ENCODE data around the gene TSG101.
A peak's percentile ranks its signal among the peaks of the same experiment; 100 is the strongest.

The TSG101 gene

DNA sequence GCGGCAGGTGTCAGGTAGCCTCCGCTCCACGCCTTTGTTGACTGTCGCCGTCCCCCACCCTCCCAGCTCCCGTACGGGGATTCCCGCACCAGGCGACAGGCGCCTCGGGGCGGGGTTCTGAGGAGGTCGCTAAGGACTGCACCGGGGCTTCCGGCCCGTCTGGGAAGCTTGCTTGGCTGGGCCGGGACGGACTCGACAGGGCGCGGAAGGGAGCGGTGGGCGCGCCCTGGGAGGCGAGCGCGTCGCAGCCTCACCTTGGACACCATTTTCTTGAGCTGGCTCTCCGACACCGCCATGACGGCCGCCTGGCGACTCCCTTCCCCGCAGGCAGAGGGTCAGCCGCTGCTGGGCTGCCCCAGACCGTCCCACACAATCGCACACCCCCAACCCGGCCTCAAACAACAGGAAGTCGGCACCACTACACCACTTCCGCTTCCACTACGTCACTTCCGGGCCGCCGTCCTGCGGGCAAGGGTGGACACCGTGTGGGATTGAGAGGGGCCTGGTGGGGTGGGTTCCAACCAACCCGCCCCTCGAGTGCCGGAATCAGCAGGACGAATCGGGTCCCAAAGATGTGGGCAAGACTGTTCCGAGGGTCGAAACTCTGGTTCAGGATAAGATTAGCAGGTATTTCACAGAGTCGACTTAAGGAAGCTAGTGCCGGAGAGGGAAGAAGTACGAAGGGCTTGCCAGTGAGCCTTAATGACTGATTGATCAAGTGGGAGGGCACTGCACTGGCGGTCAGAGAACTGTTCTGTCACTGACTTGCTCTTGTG, at the start of gene TSG101:
Gene TSG101 (minus strand): TSS at position 422 of the 776 bp plus-strand sequence. CDS start 126 bp downstream, at position 296.
- DNase-seq: peak; percentile 91

- no peak for DNase-seq
Measured at GRCh38 chr11:18575361-18575760, 48.6 kb upstream of the TSG101 start.

DNA sequence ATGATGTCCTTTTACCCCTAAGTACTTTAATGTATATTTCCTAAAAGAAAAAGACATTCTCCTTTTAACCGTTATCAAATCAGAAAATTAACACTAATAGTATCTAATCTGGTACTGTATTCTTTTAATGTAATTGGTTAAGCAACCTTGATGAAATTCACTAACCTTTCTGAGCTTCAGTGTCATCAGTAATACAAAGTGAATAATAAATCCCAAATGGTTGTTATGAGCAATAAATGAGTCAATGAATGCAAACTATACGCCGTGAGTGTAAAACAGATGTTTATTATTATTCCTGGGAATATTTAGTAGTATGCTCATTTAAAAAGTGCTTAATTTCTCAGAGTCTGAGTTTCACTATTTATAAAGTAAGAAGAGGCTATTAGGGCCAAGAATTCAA, 40.3 kb upstream of the TSG101 start:
- DNase-seq: no peak

GRCh38 chr11:18566406-18566805, 39.7 kb upstream of the TSG101 start:
- no peak for DNase-seq

GRCh38 chr11:18564149-18564548, 37.4 kb upstream of the TSG101 start:
- DNase-seq: no peak

GRCh38 chr11:18563090-18563730, 36.5 kb upstream of the TSG101 start:
- no peak for DNase-seq

DNA sequence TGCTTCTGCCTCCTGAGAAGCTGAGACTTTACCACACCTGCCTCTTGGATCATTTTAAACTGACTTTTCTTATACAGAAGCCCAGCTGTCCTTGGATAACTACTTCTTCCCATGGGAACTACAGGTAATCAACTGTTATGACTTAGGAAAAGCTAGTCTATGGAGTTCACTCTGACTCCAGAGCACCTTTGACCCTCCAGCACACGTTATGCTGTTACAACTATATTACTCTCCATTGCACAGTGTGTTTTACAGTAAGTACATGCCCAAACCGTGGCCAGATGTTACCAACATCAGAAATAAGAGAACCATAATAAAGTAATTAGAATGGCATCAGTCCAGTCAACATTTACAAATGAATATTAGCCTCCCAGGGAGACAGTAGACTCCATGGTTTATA, 21.3 kb upstream of the TSG101 start:
- no peak for DNase-seq

- DNase-seq: no peak
Measured at GRCh38 chr11:18540207-18541009, 13.7 kb upstream of the TSG101 start.

- no peak for DNase-seq
Measured at GRCh38 chr11:18536209-18536608, 9.5 kb upstream of the TSG101 start.

GRCh38 chr11:18534245-18534644, 7.5 kb upstream of the TSG101 start:
- DNase-seq: no peak

DNA sequence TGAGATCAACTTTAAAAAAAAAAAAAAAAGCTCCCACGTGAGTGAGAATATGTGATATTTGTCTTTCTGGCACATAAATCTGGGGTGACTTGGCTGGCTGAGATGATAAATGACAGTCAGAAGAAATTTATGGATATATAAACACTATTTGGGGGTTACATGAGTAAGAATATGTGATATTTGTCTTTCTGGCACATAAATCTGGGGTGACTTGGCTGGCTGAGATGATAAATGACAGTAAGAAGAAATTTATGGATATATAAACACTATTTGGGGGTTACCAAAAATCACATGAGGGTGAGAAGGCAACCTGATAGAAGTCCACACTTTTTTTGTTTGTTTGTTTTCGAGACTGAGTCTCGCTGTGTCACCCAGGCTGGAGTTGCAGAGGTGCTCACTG, 6.6 kb upstream of the TSG101 start:
- DNase-seq: no peak

GRCh38 chr11:18527512-18527911, 770 bp upstream of the TSG101 start:
- DNase-seq: no peak

DNA sequence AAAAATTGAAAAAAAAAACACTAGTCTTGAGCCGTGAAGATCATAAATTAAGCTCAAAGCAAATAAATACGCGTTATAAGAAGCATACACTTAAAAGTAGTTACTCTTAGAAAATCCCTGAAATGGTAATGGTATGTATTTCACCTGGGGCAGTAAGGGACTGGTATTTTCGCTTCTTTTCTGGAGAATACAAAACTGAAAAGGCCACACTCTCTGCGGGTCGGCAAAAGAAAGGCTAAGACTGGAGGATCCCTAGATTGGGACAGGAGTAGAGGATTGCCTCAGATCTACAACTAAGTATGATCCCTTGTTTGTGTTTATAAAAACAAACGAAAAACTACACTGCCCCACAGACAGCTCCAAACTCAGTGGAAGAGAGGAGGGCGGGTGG, 617 bp downstream of the TSG101 start:
- no peak for DNase-seq

GRCh38 chr11:18524248-18524647, 2.5 kb downstream of the TSG101 start:
- DNase-seq: no peak

GRCh38 chr11:18523084-18523483, 3.7 kb downstream of the TSG101 start:
- no peak for DNase-seq

- no peak for DNase-seq
Measured at GRCh38 chr11:18522388-18522787, 4.4 kb downstream of the TSG101 start.

DNA sequence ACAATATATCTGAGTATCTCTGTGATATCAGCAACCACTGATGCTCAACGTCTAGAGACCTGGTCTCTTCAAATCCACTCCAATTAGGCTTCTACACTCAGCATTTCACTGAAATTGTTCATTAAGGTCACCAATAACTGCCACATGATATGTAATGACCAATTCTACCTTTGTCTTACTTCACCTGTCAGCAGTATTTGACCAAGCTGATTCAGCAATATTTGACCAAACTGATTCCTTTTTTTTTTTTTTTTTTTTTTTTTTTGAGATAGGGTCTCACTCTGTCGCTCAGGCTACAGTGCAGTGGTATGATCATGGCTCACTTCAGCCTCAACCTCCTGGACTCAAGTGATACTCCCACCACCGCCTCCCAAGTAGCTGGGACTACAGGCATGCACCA, 5.6 kb downstream of the TSG101 start:
- DNase-seq: no peak

- no peak for DNase-seq
Measured at GRCh38 chr11:18502352-18502751, 24.4 kb downstream of the TSG101 start.

DNA sequence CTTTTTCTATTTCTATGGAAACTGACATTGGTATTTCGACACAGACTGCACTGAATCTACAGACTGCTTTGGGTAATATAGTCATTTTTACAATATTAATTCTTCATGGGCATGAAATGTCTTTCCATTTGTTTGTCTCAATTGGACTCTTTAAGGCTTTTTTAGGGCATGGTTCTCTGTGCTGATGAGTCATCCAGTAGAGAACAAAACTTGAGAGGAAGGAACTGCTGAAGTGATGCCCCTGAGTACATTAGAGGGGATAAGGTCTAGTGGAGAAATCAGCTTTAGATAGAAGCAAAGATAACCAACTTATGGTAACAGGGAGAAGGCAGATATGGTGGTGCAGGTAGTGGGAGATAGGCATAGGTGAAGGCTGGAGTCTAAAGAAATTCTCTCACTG, 25.1 kb downstream of the TSG101 start:
- DNase-seq: no peak

GRCh38 chr11:18498039-18498438, 28.7 kb downstream of the TSG101 start:
- no peak for DNase-seq

DNA sequence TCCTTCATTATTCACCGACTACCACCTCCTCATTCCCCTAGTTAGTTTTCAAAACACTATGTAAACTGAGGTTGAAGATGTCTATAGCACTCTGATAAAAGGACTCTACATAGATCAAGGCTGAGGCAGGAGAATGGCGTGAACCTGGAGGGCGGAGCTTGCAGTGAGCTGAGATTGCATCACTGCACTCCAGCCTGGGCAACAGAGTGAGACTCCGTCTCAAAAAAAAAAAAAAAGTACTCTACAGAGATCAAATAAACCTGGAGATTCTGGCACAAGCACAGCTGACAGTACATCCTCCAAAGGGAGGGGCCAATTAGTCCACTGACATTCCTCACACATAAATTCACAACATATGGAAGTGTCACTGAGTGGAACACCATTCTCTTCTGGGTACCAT, 31.0 kb downstream of the TSG101 start:
- no peak for DNase-seq

GRCh38 chr11:18495271-18495670, 31.5 kb downstream of the TSG101 start:
- no peak for DNase-seq

DNA sequence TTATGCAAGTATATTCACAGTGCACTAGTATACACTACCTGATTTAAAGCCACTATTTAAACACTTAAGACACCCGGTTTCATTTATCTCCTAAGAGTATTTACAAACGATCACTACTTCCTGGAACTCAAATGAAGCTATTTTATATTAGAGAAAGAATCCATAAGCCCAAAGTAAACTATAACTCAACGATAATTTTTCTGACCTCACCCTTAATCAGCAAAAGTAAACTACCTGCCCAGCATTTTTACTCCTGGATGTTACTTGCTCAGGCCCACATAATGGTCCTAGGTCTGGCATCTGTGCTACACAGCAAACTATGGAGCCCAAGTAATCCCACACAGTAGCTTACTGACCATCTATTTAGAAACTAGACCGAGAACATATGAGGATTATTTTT, 33.4 kb downstream of the TSG101 start:
- DNase-seq: no peak

- DNase-seq: no peak
Measured at GRCh38 chr11:18492888-18493287, 33.9 kb downstream of the TSG101 start.

Data from stimulated activated CD4-positive, alpha-beta T cell treated with anti-CD3 and anti-CD28 coated beads, Interleukin-12 subunit alpha, Interleukin-12 subunit beta, amount 100 ng/mL, for 4 hours (primary cell).